NCI-H345 (cell line): ENCODE measurements around the gene OXNAD1.

Experiments
- DNase-seq: peaks from one replicate; lab custom pipeline; 2025; lab: John Stamatoyannopoulos, UW

OXNAD1 gene

DNA sequence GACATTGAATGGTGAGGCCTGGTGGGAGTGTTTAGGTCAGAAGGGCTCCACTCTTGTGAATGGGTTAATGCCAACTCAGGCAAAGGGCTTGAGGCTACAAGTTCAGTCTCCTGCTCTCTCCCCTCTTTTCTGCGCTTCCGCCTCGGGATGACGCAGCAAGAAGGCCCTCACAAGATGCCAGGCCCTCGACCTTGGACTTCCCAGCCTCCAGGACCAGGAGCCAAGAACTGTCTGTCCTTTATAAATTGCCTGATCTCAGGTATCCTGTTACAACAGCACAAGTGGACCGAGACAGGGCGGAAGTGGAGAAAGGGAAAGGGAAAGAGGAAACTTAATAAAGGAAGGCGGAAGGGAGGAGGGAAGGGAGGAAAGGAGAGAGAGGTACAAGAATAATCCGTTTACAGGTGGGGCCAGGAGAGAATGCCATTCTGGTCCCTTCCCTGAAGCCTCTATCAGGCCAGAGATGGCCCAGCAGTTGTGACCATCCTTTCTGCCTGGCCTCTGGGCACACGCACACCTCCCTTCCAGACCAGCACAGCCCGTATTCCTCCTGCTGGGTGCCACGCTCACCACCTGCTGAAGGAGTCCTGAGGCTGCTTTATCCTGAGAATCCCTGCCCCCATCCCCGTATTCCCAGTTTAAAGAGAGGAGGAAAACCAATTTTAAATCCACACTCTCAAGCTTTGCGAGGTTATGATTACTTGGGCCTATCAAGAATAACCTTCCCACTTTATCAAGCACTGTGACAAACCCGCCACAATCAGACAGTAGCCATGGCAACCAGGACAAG is 64.2 kb downstream of the OXNAD1 start:
- no peak for DNase-seq

DNA sequence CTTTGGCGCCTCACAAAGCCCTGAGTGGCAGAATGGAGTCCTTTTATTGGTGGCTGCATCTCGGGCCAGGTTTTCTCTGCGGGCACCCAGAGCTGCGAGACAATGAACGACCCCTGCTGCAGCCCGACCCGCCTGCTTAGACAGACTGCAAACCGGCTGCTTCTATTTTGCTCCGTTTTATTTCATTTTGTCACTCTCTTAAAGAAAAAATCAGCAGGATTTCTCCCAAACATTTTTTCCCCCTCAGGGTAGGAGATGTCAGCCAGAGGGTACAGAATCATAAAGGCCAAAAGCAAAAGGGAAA is 64.8 kb downstream of the OXNAD1 start:
- peak; percentile 57 for DNase-seq

DNA sequence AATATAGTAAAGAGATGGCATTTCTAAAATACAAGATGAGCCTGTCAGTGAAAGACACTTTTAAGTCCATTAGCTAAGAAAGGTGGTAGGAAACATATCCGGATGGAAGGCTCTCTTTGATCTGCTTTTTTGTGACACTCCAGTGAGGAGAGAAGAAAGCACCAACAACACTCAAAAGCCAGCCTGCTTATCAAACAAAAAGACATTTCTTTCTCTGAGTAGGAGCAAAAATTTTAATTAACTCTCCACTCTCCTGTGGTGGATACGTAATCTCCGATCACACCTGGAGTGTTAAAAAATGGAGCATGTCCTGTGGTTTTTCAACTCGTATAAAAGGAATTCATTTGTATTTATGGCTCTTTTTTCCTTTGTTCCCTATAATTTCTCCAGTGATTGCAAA is 65.3 kb downstream of the OXNAD1 start:
- DNase-seq = no peak

DNA sequence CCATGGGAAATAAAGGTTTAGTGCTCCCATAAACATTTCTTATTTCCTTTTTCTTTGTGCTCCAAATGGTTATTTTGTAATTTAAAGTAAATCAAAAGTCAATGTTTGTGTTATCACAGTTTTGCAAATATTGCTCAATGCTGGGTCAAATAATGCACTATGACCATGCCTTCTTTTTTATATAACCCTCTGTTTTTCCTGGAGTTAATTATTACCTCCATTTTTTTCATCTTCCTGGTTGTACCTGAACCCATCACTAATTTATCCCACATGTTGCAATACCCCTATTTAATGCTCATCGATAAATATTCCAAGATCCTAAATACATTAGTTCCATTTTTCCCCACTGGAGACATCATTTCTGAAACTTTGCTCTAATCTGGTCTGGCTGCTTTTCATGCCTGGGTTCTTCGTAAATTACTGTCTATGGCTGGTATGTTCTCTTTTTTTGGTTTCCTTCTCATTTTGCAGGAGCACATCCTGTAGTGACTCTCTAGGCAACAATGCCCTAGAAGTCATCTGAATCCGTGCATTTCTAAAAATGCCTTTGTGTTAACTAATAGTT is 66.4 kb downstream of the OXNAD1 start:
- DNase-seq = no peak

DNA sequence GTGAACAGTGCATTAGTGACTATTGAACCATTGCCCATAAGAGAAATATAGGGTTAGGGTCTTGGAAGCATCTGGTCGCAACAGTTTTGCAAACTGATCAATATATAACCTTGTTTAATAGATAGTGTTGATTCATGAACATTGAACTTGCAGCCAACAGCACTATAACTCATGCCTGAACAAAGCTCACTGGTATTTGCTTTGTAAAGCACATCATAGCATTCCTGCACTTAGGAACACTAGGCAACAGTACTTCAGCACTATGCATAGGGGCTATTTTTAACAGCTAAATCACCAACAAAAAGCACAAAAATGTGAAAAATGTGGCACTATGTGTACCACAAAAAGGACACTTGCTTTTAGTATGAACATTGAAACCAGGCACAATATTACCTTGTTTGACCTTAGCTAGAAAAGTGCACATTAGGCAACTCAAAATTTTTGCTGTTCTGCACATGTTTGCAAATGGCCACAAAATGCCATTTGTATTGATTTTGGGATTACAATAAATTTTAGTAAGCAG is 68.0 kb downstream of the OXNAD1 start:
- no peak for DNase-seq

DNA sequence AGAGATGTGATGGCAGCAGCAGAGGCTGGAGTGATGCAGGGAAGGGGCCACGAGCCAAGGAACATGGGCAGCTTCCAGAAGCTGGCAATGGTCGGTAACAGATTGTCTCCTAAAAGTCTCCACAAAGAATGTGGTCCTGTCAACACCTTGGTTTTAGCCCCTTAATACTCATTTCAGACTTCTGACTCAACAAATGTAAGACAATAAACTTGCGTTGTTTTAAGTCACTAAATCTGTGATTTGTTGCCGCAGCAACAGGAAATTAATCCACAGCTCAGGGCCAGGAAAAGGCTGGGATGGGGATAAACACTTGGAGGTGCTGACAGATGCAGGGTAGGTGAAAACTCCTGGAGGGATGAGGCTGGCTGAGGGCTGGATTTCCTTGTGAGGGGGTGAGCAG is 69.9 kb downstream of the OXNAD1 start:
- DNase-seq = no peak

DNA sequence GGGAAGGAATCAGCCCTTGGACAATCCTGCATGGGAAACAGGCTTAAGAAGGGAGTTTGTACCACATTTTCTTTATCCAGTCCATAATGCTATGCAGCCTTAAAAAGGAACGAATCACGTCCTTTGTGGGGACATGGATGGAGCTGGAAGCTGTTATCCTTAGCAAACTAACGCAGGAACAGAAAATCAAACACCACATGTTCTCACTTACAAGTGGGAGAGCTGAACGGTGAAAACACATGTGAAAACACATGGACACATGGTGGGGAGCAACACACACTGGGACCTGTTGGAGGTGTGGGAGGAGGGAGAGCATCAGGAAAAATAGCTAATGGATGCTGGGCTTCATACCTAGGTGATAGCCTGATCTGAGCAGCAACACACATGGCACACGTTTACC is 70.3 kb downstream of the OXNAD1 start:
- DNase-seq = no peak

DNA sequence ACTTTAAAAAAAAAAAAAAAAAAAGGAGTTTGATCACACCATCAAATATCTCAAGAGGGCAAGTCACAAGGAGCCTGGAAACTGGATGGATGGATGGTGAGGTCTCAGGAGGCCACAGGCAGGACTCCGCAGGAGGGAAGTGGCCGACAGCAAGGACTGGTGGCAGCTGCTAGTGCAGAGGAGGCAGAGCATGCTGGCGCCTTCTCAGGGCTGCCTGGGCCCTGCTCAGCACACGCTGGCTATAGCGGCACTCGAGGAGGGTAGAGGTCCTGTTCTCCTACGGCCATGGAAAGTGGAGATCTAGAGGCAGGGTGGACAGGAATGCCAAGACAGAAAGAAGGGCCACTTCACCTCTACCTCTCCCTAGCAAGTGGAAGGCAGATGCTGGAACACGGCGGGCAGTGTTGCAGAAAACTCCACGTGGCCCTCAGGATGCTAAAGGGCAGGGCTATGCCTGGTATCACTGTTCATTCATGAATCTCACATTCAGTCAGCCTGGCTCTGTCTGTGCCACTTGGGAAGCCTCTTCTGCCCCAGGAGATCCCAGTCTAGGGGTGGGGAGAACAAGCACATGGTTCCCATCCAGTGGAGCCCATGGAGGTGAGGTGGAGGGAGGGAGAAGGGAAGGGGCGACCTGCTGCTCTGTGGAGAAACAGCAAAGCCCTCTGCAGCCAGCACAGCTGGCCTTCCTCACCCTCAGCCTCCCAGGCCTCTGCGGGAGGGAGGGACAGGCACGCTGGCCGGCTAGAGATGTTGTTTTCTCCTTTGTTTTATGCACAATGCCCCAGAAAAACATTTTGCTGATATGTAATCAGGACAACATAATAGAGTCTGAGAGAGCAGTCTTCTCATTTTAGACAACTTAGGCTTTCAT is 71.0 kb downstream of the OXNAD1 start:
- DNase-seq = no peak

DNA sequence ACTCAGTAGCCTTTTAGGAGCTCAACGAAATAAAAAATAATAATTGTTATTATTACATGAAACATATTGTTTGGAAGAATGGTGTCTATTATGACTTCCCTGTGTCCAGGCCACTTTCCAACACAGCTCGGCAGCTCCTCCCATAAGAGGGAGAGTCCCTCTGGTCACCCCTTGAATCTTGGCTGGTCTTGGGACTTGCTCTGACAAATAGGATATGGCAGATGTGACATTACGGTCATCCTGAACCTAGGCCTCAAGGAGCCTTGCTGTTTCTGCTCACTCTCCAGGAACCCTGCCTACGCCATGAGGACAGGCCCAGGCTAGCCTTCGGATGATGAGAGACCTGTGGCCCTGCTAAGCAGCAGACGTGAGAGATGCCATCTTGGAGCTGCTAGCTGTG is 71.8 kb downstream of the OXNAD1 start:
- no peak for DNase-seq

DNA sequence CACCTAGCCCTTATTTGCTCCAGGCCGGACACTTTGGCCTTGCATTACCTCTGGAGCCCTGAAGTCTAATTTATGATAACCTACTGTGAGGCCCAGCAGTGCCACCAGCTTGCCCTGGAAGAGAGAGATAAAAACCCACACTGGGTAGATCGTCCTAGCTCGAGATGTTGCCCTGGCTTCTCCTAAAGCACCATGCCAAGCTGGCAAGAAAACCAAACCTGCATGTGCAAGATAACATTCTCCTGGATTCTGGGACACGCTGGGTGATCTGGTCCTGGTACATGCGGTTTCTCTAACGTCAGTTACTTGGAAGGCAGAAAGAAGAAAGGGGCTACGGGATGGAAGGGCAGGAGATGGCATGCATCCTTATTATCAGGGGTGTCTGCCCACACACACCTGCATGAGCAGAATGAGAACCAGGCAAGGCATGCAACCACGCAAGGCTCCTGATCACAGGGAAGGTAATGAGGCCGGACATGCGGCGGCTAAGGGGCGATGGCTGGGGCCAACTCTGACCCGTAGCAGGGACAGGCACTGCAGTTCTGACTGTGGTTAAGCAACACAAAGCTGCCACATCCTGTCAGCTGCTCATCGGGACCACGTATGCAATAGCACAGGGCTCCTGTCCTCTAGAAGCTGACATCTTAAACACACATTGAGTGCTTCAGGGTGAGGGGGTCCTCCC is 73.0 kb downstream of the OXNAD1 start:
- DNase-seq = no peak

DNA sequence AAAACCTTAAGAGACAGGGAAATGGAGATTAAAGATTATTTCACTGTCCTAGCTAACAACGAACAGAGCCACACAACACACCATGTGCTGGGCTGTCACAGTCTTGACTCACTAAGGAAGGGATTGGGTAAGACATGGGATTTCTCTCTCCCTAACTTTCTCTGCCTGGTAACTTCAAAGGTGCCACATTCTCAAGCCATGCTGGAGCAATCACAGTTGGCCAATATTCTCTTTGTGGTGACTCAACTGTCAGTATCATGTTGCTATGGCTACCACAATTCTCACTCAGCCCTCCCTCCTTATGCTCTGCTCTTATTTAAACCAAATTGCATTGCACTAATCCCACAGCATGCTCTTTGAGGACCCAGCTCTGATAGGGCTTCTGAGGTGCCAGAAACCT is 74.0 kb downstream of the OXNAD1 start:
- DNase-seq = no peak

DNA sequence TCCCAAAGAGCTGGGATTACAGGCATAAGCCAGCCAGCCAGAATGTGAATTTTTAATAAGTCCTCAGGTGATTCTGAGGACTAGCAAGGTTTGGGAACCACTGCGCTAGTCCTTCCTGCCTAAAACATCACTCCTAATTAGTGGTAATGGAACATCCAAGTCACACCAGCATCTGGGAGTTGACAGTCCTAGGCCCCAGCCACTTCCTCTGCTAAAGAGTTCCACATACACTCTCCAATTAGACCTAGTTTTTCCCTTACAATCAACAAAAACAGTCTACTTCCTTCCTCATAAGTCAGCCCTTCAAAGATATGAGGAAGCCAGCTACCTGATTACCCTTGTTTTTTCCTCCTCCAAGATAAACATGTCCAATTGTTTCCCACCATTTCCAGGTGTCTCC is 78.1 kb downstream of the OXNAD1 start:
- DNase-seq = no peak

DNA sequence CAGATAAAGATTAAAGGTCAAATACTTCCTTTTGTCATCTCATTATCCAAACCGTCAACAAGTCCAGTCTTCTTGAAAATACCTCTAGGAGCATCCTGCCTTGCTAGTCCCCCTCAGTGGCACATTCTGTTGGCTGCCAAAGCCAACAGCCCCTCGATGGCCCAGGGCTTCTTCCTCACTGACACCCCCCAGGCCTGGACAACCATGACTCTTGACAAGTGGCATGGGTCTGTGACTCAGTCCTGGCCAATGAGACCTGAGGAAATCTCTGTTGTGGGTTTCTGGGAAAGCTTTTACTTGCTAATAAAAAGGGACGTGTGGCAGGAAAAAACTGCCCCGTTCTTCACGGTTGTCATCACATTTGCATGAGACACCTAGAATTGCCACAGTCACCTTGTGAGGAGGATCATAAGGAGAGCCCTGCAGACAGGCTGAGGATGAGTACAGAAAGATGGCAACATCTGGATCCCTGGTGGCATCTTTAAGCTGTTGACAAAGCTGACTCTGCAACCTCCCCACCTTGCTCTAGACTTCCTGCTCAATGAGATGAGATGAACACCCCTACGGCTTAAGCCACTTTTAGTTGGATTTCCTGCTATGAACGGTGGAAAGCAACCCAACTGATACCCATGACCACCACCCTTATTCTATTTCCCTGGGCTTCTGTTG is 81.5 kb downstream of the OXNAD1 start:
- DNase-seq = no peak

DNA sequence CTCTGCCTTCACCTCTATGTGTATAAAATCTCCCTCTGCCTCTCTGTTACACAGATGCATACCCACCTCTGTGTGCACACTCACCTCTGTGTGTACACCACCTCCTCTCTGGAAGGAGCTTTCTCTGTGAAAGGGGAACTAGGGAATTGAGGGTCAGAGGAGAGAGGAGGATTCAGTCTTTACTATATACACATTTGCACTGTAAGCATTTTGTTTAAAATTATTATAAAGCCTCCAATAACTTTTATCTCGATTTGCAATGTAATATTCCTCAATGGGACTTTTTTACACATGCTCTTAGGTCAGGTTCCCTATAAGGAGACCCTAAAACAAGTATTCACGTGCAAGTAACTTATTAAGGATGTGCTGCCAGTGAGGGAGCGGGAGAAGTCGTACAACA is 82.5 kb downstream of the OXNAD1 start:
- DNase-seq = no peak

DNA sequence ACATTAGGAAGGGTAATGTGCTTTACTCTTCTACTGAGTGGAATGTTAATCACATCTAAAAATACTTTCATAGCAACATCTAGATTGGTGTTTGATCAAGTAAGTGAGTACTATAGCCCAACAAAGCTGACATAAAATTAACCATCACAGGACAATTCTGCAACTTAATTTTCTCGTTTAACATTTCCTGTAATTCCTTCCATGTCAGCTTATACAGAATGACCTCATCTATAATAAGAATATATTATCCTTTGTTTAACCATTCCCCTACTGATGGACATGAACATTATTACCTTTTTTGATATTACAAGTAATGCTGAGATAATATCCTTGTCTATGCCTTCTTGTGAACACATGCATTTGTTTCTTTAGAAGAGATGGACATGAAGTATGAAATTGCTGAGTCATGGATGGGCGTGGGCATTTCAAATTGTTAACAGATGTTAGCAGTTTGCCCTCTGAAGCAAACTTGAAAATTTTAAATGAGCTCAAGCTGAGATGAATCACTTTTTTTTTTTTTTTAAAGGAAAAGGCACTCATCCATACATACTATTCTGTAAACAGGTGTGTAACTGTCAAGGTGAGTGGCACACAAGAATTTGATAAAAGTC is 85.1 kb downstream of the OXNAD1 start:
- no peak for DNase-seq

DNA sequence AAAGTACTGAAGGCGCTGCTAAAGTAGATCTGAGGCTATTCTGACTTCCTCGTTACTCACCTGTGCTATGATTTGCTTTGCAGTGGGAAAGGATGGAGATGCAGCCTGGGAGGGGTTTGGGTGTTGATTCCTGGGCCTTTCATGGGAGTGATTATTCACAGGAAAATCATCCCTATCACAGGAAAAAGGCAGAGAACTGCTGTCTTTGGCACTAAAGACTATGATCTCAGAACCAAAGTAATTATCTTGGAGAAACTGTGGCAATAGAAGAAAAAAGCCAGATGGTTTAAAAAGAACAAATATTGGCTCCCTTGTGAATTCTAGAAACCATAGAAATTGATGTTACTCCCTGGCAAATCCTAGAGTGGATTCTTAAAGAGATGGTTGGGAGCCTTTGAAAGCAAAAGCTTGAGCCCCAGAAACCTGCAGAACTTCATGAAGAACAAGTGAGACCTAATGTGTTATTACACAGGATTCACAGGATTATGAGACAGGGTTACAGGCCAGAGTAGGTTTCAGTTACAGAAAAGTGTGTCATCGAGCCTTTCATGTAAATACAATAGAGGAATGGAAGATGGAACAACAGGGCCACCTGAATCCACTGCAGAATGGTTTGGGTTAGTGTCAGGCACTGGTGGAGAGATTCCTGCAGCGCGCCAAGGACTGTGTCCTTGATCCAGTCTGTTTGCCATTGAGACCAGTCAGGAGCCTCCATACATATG is 85.7 kb downstream of the OXNAD1 start:
- no peak for DNase-seq

DNA sequence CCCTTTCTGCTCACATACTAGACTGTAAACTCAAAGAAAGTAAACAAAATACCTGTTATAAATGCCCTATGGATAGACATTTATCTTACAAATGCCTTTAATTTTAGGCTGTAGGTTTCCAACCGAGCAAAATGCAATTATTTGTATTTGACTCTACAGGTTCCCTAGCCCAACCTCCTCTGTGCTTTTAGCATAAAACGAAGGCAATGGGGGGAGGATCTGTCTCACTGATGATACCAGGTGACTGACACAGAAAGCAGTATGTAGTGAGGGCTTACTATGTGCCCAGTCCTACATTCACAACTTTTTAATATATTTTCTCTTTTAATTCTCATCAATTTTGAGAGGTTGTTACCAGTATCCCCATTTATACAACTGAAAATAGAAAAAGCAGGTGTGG is 87.4 kb downstream of the OXNAD1 start:
- no peak for DNase-seq

DNA sequence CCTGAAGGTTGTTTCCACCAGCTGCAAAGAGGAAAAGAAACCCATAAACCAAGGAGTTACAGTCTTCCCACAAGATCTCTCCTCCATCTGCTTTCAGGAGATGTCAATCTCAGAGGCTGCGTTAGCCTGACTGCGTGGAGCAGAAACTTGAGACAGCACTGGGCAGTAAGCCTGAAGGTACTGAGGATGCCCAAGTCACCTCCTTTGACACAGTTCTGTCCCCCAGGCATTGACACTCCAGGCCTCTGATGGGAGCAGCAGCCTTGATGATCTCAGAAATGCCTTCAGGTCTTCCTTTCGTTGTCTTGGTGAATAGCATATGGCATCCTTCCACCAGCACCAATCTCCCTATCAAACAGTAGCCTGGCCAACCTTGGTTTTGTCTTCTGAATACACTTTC is 89.3 kb downstream of the OXNAD1 start:
- DNase-seq = no peak
